Stimulated activated CD8-positive, alpha-beta memory T cell treated with anti-CD3 and anti-CD28 coated beads, Interleukin-15, amount 100 ng/mL, for 24 hours (primary cell): ENCODE data around the gene TSPAN15.
"Not testable (repeated sequence)": the region's sequence is repeated elsewhere in the genome, so short reads cannot be mapped to it uniquely, and the experiment has no call there.

Experiments
- DNase-seq: peaks from one replicate; pipeline ENCODE4 v3.0.0-alpha.2; 2020; ENCODE audit warnings: low read depth

The TSPAN15 gene

GRCh38 chr10:69446650-69447151 is 4.6 kb upstream of the TSPAN15 start:
- no peak for DNase-seq

DNA sequence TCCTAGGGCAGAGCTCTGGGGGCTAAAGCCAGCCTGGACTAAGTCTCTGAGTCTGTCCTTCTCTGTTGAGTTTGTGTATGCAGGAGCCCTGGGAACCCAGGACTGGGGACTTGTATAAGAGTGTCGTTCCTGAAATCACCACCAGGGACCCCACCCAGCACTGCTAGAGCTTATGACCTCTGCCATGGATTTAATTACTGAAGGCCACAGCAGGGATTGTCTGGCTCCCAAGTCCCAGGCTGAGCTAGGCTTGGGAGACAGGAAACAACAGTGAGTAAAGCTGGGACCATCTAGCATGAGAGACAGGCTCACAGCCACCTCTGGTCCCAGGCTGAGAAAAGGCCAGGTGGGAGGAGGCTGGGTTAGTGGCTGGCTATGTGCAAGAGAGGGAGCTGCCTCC is 1.4 kb upstream of the TSPAN15 start:
- no peak for DNase-seq

DNA sequence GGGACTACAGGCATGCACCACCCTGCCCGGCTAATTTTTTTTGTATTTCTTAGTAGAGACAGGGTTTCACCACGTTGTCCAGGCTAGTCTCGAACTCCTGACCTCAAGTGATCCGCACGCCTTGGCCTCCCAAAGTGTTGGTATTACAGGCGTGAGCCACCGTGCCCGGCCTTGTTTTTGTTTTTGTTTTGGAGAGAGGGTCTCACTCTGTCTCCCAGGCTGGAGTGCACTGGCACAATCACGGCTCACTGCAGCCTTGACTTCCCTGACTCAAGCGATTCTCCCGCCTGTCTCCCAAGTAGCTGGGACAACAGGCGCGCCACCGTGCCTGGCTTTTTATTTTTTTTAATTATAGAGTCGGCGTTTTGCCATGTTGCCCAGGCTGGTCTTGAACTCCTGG is 870 bp upstream of the TSPAN15 start:
- not testable (repeated sequence) for DNase-seq

DNA sequence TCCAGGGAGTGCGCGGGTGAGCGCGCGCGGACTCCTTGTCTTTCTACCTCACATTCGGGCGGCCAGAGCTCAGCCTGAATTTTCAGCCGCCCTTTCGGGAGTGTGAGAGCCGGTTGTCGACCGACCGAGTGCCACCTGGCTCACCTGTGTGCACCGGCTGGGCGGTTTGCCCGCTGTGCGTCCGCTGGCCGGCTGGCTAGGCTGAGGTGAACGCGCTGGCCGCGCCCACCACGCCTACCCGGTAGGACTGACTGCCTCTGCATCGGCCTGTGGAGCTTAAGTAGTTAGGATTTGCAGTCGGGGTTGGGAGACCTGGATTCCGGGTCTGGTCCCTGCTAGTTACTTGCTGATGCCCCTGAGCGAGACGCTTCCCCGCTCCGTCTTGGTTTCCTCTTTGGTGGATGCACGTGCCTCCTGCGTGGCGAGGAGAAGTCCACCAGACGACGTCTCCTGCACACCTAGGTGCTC is 553 bp downstream of the TSPAN15 start:
- DNase-seq = no peak

DNA sequence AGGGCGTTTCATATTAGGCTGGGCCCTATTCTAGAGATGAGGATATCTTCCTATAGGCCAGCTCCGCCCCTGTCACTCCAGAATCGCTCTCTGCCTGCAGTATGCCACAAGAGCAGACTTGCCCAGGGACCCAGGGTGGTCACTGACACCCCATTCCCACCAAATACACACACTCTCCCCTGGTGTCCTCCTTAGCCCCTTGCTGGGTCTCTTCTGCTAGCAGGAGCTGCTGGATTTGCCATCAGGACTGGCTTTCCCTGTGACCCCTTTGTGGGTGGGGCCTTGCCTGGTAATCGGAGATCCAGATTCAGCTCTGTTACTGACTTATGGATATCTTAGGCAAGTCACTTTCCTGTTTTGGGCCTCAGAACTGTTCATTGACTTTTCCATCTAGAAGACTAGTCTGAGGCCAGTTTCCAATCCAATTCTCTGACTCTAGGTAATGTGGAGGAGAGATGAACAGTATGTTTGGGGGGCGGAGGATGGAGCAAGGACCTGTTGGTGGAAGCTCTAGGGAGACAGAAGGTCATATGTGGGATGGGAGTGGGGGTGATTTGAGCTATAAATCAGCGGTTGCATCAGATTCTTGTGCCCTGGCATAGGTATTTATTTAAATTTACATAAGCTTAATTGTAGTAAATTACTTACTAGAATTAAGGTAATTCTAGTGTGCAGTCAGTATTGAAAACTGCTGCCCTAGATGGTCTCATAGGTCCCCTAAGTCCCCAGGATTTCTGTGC is 1.6 kb downstream of the TSPAN15 start:
- no peak for DNase-seq

- DNase-seq = no peak
Measured at GRCh38 chr10:69453795-69454194, 2.5 kb downstream of the TSPAN15 start.

DNA sequence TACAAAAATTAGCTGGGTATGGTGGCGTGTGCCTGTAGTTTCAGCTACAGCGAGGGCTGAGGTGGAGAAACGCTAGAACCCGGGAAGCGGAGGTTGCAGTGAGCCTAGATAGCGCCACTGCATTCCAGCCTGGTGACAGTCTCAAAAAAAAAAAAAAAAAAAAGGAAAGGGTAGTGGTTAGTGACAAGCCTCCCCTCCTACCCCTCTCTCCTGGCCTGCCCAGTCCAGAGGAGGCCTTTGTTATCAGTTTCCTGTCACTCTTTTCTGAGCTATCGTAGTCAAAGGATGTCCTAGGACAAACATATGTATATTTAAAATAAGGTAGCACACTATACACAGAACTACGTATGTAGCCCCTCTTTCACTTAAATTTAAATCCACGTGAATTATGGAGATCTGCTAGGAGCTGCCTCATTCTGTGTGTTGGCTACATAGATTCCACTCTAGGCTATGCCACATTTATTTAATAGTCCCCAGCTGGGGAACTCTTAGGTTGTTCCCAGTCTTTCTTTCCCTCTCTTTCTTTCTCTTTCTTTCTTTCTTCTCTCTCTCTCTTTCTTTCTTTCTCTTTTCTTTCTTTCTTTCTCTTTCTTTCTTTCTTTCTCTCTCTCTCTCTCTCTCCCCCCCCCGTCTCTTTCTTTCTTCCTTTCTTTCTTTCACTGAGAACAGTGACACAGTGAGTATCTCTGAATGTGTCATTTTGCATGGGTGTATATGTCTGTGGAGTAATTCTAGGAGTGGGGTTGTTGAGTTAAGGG is 3.9 kb downstream of the TSPAN15 start:
- DNase-seq = no peak

DNA sequence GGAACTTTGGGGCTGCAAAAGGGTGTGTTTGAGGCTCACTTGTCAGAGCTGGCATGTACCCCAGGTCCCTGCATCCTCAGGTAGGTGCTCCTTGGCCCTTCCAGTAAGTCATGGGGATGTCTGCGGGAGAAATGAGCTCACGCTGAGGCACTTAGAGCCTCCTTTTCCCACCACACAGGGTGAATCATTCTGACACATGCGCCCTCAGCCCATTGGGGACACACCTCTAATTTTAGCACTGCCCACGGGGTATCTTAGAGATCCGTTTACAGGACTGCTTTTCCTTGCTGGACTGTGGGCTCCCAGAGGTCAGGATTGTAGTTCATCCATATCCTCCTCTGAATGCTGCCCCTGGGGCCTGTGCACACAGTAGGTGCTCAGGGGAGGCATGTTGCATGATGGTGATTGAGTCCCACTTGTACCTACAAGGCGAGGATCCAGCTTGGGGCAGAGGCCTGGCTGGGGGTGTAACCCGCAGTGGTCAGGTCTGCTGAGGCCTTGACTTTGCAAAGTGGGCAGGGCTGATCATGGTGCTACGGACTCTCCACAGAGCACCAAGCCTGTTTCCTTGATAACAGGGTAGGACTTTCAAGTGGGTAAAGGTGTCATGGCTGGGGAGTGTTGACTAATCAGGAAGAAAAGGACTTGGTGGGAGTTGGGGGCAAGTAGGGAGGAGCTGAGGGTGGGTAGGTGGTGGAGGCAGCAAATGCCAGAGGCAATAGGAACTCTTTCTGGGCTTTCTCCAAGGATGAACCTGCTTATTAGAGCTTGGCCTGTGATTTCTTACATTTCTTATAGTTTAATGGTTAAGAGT is 5.8 kb downstream of the TSPAN15 start:
- DNase-seq = no peak

DNA sequence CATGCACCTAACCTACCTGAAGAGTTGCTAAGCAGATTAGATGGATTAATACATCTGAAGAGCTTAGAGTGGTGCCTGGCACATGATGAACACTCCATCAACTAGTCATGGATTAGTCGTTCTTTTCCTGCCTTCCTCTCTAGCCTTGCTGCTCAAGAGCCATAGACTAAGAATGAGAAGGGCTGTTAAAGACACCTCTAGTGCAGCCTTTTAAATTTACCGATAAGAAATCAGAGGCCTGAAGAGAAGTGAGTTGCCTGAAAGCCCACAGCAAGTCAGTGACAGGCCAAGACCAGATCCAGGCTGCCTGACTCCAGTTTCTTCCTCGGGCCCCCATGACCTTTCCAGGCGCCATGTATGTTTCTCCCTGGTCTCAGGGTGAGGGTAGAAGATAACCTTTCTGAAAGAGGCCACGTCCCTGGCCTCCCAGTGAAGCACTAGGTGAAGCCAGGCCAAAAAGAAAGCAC is 6.5 kb downstream of the TSPAN15 start:
- no peak for DNase-seq

DNA sequence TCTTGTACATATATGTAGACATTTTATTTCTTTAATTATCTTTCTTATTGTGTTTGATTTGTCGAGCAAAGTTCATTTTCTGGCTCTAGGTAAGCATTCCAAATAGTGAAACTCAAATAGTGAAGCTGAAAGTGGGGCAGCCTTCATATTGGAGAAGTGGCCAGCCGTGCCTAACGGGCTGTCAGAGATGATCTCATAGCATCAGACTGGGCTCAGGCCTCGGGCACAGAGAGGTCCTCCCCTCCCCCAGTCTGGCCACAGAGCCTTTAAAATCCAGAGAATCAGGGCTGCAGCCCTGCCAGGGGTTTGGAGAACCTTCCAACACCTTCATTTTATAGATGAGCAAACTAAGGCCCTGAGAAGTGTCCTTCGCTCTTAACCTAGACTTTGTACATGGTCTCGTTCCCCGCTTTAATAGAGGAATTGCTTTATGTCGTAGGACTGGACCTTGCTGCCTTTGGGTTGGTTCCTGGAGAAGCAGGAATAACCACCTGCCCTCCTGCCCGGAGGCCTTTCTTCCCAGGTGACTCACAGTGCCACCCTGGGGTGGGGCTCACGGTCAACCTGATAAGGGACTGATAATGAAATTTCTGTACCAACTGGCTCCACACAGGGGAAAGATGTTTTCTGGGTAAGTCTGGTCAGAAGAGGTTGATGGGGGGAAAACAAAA is 7.3 kb downstream of the TSPAN15 start:
- no peak for DNase-seq

DNA sequence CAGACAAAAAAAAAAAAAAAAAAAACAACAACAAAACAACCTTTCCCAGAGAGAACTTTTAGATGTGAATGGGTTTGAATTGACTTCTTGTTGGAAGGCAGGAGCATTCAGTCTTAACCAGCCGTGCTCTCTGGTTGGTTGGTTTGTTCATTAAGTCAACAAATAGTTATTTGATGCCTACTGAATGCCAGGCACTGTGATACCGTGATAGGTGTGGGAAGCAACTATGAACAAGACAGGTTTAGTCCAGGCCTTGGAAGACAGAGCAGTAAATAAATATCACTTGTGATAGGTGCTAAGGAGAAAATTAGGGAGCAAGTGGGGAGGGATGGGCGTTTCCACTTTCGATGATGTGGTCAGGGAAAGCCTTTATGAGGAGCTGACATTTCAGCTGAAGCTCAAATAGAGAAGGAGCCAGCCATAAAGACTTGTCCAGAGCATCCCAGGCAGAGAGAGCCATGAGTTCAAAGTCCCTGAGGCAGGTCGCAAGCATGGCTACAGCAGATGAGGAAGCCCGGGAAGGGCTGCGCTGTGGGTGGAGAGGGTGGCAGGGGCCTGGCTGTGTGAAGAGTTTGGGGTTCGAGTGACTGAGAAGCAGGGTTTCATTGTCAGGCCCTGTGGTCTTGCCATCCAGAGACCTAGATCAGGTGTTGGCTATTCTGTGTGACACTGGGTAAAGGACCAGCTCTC is 8.0 kb downstream of the TSPAN15 start:
- no peak for DNase-seq

DNA sequence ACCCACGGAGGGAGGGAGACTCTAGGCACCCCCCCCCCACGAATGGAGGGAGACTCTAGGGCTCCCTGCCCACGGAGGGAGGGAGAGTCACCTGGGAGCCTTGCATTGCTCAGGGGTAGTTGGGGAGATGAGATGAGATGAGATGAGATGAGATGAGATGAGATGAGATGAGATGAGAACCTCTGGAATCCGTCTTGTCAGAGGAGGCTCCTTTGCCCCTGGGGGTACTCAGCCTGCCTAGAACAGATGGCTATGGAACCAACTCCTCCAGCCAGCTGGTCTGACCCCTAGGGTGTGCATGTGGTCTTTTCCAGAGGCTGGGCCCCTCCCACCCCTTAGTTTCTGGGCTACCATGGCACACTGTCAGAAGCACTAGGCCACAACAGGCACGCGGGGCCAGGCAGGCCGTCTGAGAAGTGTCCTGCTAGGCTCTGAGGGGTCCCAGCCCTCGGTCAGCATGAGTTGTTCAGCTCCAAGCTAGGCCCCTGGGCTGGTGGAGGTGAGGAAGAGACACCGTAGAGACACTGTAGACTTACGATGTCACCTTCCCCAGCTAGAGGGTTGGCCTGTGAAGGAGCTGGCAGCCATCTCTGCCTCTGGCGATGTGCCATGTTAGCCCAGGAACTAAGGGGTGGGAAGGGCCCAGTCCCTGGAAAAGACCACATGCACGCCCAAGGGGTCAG is 8.8 kb downstream of the TSPAN15 start:
- DNase-seq = no peak

DNA sequence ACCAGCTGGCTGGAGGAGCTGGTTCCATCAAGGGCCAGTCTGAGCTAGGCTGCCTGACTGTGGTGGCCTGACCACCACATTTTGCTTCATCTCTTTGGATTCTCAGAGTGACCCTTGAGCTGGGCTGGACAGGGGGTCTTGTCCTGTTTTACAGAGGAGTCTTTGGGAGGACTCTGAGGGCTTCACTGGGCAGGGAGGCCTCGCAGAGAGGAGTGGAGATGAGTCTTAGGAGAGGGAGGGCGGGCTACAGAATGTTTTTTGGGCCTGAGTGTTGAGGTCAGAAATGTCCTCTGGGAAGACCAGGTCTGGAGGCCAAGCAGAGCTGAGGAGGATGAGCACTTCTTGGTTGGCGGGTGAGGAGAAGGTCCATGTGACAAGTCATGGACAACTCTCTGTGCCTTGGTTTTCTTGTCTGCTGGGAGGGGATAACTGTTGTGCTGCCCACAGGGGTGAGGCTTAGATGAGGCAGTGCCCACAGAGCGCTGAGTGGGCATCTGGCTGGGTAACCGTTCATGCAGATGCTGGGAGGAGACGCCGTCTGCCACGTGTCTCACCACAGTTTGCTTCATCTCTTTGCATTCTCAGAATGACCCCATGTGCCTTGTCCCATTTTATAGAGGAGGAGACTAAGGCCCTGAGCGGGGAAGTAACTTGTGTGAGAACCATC is 9.4 kb downstream of the TSPAN15 start:
- no peak for DNase-seq

GRCh38 chr10:69461243-69462025 is 10.2 kb downstream of the TSPAN15 start:
- no peak for DNase-seq

DNA sequence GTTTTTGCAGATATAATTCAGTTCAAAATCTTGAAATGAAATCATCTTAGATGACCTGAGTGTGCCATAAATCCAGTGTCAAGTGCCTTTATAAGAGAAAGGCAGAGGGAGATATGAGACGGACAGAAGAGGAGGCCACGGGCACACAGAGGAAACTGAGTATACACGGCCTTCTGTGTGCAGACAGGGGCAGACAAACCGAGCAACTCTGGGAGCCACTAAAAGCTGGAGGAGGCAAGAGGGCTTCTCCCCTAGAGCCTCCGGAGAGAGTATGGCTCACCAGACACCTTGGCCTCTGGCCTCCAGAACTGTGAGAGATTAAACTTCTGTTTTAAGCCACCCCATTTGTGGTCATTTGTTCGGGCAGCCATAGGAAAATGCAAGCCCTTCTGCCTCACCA is 12.6 kb downstream of the TSPAN15 start:
- no peak for DNase-seq

DNA sequence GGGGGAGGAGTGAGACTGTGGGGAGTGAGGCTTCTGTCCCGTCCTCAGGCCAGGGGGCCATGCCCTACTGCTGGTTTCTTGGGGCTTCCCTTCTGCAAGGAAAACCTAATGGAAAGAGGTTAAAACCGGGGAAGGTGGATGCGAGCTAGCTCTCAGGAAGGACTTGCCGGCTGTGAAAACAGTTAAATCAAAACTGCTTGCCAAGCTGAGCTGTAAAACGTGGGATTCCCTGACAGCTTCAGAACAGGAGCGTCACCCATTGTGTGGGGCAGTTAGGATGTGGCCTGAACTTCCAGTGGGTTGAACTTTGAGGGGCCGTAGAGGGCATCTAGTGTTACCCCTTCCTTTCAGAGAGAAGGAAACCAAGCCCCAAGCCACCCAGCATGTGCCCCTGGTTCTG is 13.1 kb downstream of the TSPAN15 start:
- DNase-seq = no peak

DNA sequence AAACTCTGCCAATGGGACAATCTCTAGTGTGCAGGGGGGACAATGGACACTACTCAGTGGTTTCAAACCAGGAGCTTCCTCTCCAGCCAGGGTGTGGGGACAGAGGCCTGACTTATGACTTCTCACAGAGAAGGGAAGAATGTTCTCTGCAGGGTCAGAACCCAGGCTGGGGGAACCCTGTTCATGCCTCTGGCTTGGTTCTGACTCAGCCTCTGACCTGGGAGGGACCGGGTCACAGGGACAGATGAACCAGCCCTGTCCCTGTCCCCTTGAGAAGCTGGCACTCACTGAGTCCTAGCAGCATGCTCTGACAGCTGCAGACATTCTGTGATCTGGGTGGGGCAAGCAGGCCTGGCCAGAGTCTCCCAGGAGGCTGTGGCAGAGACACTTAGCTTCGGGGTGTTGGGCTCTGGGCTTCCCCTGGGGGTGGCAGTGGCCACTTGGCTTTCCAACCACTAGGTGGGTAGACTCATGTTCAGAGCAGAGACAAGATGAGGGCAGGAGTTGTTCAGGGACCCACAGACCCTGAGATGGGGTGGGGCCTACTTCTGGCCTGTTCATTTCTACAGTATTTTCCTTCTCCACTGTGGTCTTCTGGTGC is 13.6 kb downstream of the TSPAN15 start:
- DNase-seq = no peak

DNA sequence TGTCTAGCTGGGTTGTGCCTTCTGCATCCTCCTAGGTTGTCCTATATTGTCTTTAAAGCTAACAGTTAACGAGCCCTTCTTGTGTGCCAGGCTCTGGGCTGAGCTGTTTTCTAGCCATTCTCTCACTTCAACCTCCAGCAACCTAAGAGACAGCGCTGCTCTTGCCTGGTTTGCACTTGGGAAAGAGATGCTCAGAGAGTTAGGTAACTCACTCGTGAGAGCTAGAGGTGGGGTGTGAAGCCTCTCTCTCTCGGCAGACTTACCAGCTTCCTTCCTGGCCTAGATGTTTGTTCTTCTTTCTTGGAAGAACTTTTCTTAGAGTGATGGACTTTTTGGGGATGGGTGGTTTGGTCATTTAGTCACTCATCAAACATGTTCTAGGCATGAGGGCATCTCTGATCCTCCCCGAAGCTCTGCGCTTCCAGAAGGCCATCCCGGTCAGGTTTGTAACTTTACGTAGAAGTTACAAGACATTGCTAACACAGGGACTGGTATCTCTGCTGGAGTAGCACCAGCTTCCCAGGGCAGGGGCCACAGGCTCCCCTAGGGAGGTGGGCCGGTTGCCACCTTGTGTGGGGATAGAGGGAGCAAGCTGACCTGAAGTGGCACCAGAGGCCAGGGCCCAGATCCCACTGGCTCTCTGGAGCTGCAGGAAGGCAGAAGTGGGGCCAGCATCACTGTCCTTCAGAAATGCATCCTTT is 14.3 kb downstream of the TSPAN15 start:
- DNase-seq = no peak
